CD1c-positive myeloid dendritic cell (primary cell): ENCODE results near the gene GPR18.
A peak's percentile ranks its signal among the peaks of the same experiment; 100 is the strongest.

ENCODE experiments used
- DNase-seq: peaks from one replicate; pipeline ENCODE4 v3.0.0-alpha.2; 2016; ENCODE audit errors: extremely low spot score

GPR18 gene

GRCh38 chr13:99258210-99258860 is at the start of gene GPR18:
GPR18 (minus strand) TSS chr13:99258379; CDS start chr13:99255872, 2,507 bp downstream.
- DNase-seq = peak; percentile 81

- DNase-seq = peak; percentile 78
Observed at GRCh38 chr13:99307648-99308339, 49.6 kb upstream of the GPR18 start.

- DNase-seq = peak; percentile 92
Observed at GRCh38 chr13:99307247-99307646, 49.1 kb upstream of the GPR18 start, which contains the start of gene GPR183. GPR183 (minus strand) TSS chr13:99307399; CDS start chr13:99296145, 11,254 bp downstream.

- no peak for DNase-seq
Observed at GRCh38 chr13:99305566-99305965, 47.4 kb upstream of the GPR18 start.

- no peak for DNase-seq
Observed at GRCh38 chr13:99305158-99305557, 47.0 kb upstream of the GPR18 start.

- no peak for DNase-seq
Observed at GRCh38 chr13:99304541-99304940, 46.4 kb upstream of the GPR18 start.

- peak; percentile 78 for DNase-seq
Observed at GRCh38 chr13:99303863-99304521, 45.8 kb upstream of the GPR18 start.

- no peak for DNase-seq
Observed at GRCh38 chr13:99302637-99303505, 44.7 kb upstream of the GPR18 start.

- DNase-seq = no peak
Observed at GRCh38 chr13:99301913-99302636, 43.9 kb upstream of the GPR18 start.

- no peak for DNase-seq
Observed at GRCh38 chr13:99301056-99301838, 43.1 kb upstream of the GPR18 start.

GRCh38 chr13:99299920-99300341 is 41.8 kb upstream of the GPR18 start:
- no peak for DNase-seq

GRCh38 chr13:99299256-99299919 is 41.2 kb upstream of the GPR18 start:
- DNase-seq = peak; percentile 50

GRCh38 chr13:99298056-99298455 is 39.9 kb upstream of the GPR18 start:
- no peak for DNase-seq

- DNase-seq = no peak
Observed at GRCh38 chr13:99297331-99297730, 39.2 kb upstream of the GPR18 start.

- peak; percentile 71 for DNase-seq
Observed at GRCh38 chr13:99296398-99296797, 38.2 kb upstream of the GPR18 start.

GRCh38 chr13:99295488-99296252 is 37.5 kb upstream of the GPR18 start:
- no peak for DNase-seq

GRCh38 chr13:99294958-99295357 is 36.8 kb upstream of the GPR18 start:
- DNase-seq = peak; percentile 57

- DNase-seq = no peak
Observed at GRCh38 chr13:99294198-99294597, 36.0 kb upstream of the GPR18 start.

- peak; percentile 80 for DNase-seq
Observed at GRCh38 chr13:99293178-99293577, 35.0 kb upstream of the GPR18 start.
